GM21423 (cell line): ENCODE data around the gene BARHL1.

ENCODE experiments used
- ATAC-seq: cut with Tn5 transposase; IDR thresholded peaks from one replicate; pipeline ENCODE4 v1.9.1; 2021; ENCODE audit warnings: mild to moderate bottlenecking, moderate library complexity; ENCODE audit not compliant: unreplicated experiment

Gene BARHL1

GRCh38 chr9:132582276-132582785, at the start of gene BARHL1:
TSS of gene BARHL1 (plus strand) at chr9:132582606. CDS start at chr9:132582798, 192 bp downstream.
- ATAC-seq: no peak

DNA sequence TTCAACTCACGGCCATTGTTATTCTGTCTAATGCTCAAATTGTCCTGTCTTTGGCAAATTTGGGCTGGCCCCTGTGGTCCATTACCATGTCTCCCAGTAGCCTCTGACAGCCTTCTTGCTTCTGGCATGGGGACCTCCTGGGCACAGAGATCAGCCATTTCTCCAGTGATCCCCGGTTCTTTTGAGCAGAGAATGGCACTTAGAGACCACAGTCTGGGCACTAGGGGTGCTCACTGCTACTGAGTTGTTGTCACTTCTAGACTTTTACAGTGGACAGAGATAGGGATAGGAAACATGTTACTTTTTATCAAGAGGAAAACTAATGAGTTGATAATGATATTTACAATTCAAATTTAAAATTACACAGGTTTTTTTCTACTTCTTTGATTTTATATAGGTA, 47.6 kb upstream of the BARHL1 start:
- ATAC-seq: no peak

- no peak for ATAC-seq
Observed at GRCh38 chr9:132536124-132536523, 46.3 kb upstream of the BARHL1 start.

GRCh38 chr9:132537352-132537751, 45.1 kb upstream of the BARHL1 start:
- no peak for ATAC-seq

DNA sequence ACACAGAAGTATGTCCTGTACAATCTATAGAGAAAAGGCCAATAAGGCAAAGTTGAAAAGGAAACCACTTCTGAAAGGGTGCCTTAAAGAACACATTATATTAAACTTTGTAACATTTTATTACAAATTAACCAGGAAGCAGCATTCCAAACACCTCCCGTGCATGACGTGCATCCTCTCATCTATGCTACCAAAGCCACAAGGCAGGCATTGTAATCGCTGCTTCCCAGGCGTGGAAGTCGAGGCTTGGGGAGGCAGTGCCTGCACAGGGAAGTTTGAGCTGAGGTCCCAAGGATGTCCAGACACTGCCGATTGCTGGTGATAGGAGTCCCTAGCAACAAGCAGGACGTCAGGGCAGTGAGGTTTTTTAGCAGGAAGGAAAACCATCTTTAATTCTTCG, 44.3 kb upstream of the BARHL1 start:
- no peak for ATAC-seq

DNA sequence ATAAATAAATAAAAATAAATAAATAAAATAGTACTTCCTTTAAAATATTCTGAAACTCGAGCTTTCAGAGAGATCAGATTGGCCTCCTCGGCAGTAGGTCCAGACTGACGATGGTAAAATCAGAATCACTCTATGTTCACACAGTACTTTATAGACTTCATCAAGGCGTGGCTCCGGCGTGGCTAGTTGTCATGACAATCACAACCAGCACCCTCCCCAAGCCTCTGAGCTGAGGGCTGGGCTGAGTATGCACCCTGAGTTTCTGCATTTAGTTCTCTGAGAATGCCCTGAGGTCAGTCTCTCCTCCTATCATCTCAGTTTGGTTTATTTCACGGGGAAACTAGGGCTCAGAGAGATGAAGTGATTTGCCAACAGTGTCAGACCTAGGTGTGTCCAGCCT, 43.3 kb upstream of the BARHL1 start:
- no peak for ATAC-seq

- ATAC-seq: no peak
Observed at GRCh38 chr9:132541051-132541450, 41.4 kb upstream of the BARHL1 start.

- no peak for ATAC-seq
Observed at GRCh38 chr9:132541870-132542830, 40.3 kb upstream of the BARHL1 start.

GRCh38 chr9:132543251-132543650, 39.2 kb upstream of the BARHL1 start:
- no peak for ATAC-seq

- no peak for ATAC-seq
Observed at GRCh38 chr9:132543960-132544359, 38.4 kb upstream of the BARHL1 start.

- ATAC-seq: no peak
Observed at GRCh38 chr9:132545578-132545977, 36.8 kb upstream of the BARHL1 start.

GRCh38 chr9:132546148-132547051, 36.0 kb upstream of the BARHL1 start:
- ATAC-seq: no peak

DNA sequence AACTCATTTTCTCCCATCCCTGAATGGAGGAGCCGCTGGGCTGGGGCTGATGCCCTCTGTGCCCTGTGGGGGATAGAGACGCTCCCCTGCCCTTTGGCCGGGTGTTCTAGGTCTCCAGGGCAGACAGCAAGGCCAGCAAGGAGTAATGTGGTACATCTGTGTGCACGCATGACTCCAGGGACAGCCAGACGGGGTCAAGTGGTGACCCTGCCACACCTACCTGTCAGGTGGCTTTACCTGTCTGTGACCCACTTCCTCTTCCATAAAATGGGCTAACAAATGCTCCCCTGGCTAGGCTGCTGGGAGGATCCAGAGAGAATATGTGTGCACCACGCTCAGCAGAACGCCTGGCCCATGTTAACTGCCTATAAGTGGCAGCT, 35.4 kb upstream of the BARHL1 start:
- no peak for ATAC-seq

DNA sequence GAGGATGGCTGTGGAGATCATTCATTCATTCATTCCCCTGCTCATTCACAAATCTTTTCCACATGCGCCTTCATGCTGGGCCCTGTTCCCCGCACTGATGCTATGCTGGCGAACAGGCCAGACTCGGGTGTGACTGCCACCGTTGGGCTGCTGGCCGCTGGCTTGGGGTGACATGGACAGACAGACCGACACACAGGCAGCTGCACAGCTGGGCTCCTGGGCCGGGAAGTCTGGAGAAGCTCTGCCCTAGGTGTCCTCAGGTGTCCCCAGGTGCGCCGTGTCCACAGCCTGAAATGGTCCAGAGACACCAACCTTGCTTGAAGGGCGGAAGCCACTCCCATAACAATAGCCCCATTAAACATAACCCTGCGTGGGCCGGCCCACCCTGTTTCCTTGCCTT, 35.0 kb upstream of the BARHL1 start:
- ATAC-seq: no peak

DNA sequence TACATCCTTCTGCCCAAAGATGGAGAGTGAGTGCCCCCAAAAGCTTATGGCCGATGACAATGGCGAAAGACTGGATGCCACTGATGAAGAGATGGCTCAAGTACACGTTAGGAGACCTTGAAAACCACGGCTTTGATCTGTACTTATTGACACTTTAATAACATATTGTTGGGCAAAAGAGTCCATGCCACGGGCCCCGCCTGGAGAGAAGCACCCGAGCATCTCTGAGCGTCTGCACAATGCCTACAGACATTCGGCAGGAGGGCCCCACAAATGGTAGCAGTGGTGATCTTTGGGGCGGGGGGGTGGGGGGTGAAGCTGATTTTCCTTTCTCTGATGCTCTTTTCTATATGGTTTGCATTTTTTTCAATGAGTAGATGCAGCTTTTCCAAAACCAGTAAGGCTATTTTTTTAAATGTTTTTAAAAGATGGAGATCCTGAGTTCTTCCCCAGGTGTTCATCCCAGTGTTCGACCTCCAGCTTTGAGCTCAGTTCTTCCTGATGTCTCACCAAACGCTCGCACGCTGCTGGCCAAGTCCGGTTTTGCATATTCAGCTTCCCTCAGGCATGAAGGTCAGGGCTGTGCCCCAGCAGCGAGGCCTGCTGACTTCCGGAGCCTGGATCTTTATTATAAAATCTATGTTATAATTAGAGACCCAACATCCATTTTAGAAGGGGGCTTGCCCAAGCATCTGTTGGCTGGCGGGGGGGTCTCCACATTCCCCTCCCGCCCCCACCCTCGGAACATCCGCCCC, 34.3 kb upstream of the BARHL1 start:
- ATAC-seq: no peak

- ATAC-seq: no peak
Observed at GRCh38 chr9:132548751-132549640, 33.4 kb upstream of the BARHL1 start.

DNA sequence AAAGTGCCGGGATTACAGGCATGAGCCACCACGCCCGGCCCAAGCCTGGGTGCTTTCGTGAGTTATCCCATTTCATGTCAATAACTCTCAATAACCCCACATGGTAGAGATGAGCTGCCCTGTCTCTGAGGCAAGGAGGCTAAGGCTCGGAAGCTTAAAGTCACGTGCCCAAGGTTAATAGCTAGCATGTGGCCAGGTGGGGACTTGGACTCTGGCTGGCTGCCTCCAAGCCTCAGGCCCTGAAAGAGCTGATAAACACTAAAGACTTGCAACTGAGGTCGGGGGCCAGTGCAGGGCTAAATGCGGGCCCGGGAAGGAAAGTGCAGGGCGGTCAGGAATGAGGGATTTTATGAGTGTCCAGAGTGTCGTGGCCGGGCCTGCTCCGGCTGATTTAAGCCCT, 30.9 kb upstream of the BARHL1 start:
- no peak for ATAC-seq

GRCh38 chr9:132552041-132552440, 30.4 kb upstream of the BARHL1 start:
- ATAC-seq: no peak

GRCh38 chr9:132554755-132555154, 27.7 kb upstream of the BARHL1 start:
- no peak for ATAC-seq

DNA sequence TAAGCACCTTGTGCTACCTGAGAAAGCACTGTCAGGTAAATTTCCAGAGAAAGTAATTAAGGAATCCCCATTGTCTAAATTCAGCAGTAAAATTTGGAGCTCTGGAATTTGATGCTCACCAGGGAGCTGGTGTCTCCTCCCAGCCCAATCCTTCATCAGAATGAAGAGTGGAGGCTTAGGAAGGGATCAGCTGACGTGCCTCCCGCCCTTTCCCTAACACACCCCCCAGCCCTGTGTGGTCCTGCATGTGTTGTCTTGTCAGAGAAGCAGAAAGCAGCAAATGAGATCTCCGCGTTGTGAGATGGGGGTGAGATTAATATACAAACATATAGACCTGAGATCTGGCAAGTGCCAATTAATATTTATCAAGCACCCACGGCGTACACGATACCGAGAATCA, 26.9 kb upstream of the BARHL1 start:
- no peak for ATAC-seq
